Naive thymus-derived CD8-positive, alpha-beta T cell (primary cell): ENCODE measurements around the gene KBTBD13. TPM values are rescaled to one million over a fixed set of nuclear protein-coding genes. Genes with fewer than 3 reads are reported as not detected.
"Not testable (repeated sequence)": the region's sequence is repeated elsewhere in the genome, so short reads cannot be mapped to it uniquely, and the experiment has no call there.

Experiments
- ATAC-seq, 2 donors: fragments of 150-1000 bp; cut with Tn5 transposase in 1 of 2; sonication (Bioruptor Pico), chemical (Tn5 transposase) in 1 of 2; 1 replicate in 1 of 2; 2 replicates in 1 of 2; pipeline ENCODE4 v1.10.0; 2021; ENCODE audit warnings: mild to moderate bottlenecking in 2 of 2, moderate library complexity in 2 of 2
- POLR2A ChIA-PET: fragments of 350-600 bp; sonication (Branson Sonifier 250); formaldehyde crosslinking; loops from one replicate; lab custom pipeline; 2021; ENCODE audit warnings: antibody characterized with exemption; lab: Charles Lee
- DNase-seq, 10 donors: peaks; one replicate each; pipeline versions ENCODE4 v3.0.0 to v3.0.0-alpha.2; 2020 to 2022
- H3K27ac Mint-ChIP-seq, 10 donors: one replicate each; pipeline ENCODE4 v1.8.0; 2020 to 2022; ENCODE audit warnings: mild to moderate bottlenecking in 10 of 10, mixed read lengths in 10 of 10, moderate library complexity in 4 of 10, inconsistent platforms in 1 of 10
- H3K27me3 Mint-ChIP-seq, 5 donors: one replicate each; pipeline ENCODE4 v1.8.0; 2021 to 2022; ENCODE audit warnings: mixed read lengths in 5 of 5
- H3K36me3 Mint-ChIP-seq, 3 donors: one replicate each; pipeline ENCODE4 v1.8.0; 2020 to 2022; ENCODE audit warnings: mixed read lengths in 3 of 3, mild to moderate bottlenecking in 2 of 3, inconsistent platforms in 1 of 3
- H3K4me1 Mint-ChIP-seq, 4 donors: one replicate each; pipeline ENCODE4 v1.8.0; 2021 to 2022; ENCODE audit warnings: mixed read lengths in 4 of 4
- H3K4me3 Mint-ChIP-seq, 10 donors: one replicate each; pipeline ENCODE4 v1.8.0; 2020 to 2022; ENCODE audit warnings: mild to moderate bottlenecking in 10 of 10, mixed read lengths in 10 of 10, moderate library complexity in 6 of 10, inconsistent platforms in 1 of 10
- H3K9me3 Mint-ChIP-seq, 9 donors: one replicate each; pipeline ENCODE4 v1.8.0; 2020 to 2022; ENCODE audit warnings: mixed read lengths in 9 of 9, mild to moderate bottlenecking in 3 of 9, inconsistent platforms in 1 of 9, moderate library complexity in 1 of 9
- polyA plus RNA-seq, 3 donors: library from polyadenylated mRNA; unstranded; fragments of 300-500 nt; fragmentation: Illumina TruSeq; gene quantifications; one replicate each; pipeline ENCODE4 v1.2.3, GENCODE V29; 2021
- total RNA-seq, 8 experiments: library from RNA in 2 of 8; stranded (reverse) in 2 of 8; gene quantifications; one replicate each; pipeline ENCODE4 v1.2.3 and lab custom pipeline; 2021 to 2026

The KBTBD13 gene
- total and polyA plus RNA-seq, 5 experiments from 2014 or later, result not detected

DNA sequence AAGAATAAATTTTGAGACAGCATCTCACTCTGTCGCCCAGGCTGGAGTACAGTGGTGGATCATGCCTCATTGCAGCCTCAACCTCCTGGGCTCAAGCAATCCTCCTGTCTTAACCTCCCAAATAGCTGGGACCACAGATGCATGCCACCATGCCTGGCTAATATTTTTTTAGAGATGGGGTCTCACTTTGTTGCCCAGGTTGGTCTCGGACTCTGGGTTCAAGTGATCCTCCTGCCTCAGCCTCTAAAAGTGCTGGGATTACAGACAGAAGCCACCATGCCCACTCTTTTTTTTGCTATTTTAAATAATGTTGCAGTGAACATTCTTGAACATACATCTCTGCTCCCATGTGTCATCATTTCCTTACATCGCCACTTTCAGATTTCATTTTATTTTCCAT is 38.1 kb upstream of the KBTBD13 start:
- no peak for DNase-seq
- H3K4me1 Mint-ChIP-seq, result peaks cover 0 to 6% (median 4%) of the 10 kb centered on the region in 4 donors
- no peaks in the 10 kb centered on the region for H3K9me3 Mint-ChIP-seq
- POLR2A ChIA-PET, result no interaction called here
- ATAC-seq, result no peak
- H3K4me3 Mint-ChIP-seq, result no peak overlapping the region
- H3K36me3 Mint-ChIP-seq, result no peaks in the 10 kb centered on the region
- H3K27me3 Mint-ChIP-seq, result peaks cover 0 to 8% (median 0%) of the 10 kb centered on the region in 5 donors
- no peak overlapping the region for H3K27ac Mint-ChIP-seq

DNA sequence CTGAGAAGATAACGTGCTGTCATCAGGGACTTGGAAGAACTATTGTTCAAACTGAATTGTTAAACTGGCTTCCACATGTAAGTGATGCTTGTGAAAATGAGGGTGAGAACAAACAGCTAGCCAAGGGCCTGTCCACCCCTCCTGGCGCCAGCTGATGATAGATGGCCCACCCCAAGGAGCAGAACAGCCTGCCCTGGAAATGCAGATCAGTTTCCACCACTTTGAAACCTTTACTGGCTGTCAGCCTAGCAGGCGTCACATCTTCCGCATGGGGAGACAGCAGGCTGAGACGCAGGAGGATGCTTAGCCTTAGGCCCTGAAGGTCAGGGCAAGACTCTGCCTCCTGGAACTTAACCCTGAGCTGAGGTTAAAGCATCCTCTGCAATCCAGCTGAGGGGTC is 37.7 kb upstream of the KBTBD13 start:
- peaks cover 0 to 8% (median 0%) of the 10 kb centered on the region in 5 donors for H3K27me3 Mint-ChIP-seq
- no peak overlapping the region for H3K27ac Mint-ChIP-seq
- H3K9me3 Mint-ChIP-seq, result no peaks in the 10 kb centered on the region
- H3K36me3 Mint-ChIP-seq, result no peaks in the 10 kb centered on the region
- POLR2A ChIA-PET, result no interaction called here
- DNase-seq, result no peak
- no peak for ATAC-seq
- peaks cover 0 to 2% (median 0%) of the 10 kb centered on the region in 4 donors for H3K4me1 Mint-ChIP-seq
- H3K4me3 Mint-ChIP-seq, result no peak overlapping the region

DNA sequence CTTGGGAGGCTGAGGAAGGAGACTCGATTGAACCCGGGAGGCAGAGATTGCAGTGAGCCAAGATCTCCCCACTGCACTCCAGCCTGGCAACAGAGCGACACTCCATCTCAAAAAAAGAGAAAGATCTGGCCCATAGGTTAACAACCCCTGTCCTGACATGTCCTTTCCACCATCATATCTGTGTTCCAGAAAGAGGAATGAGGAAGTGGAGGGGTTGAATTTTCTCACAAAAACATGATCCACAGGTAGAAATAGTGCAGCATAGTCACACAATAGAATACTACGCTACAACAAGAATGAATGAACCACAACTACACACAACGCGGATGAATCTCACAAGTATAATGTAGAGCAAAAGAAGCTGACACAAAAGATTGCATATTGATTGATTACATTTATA is 36.1 kb upstream of the KBTBD13 start:
- H3K4me1 Mint-ChIP-seq, result no peaks in the 10 kb centered on the region
- DNase-seq (no peak), ATAC-seq (no peak)
- H3K4me3 Mint-ChIP-seq, result no peak overlapping the region
- H3K36me3 Mint-ChIP-seq, result no peaks in the 10 kb centered on the region
- H3K27ac Mint-ChIP-seq, result peak overlapping the region in 1 of 10 donors; percentile 56
- POLR2A ChIA-PET, result no interaction called here
- peaks cover 0 to 8% (median 5%) of the 10 kb centered on the region in 5 donors for H3K27me3 Mint-ChIP-seq
- H3K9me3 Mint-ChIP-seq, result no peaks in the 10 kb centered on the region

DNA sequence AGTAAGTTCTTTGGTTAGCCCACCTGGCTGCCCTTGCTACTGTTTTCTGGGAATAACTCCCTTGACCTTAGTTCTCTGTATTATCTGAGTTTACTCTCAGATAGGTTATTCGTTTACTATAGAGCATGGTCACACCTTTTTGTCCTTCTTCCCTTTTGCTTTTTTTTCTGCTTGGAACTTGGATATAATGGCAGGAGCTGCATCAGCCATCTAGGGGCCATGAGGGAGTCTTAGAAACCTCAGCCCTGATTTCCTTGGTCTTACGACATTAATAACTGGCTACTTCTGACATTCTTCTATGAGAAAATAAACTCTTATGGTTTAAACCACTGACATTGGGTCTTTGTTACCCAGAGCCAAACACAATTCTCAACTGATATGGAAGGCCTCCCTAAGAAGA is 34.8 kb upstream of the KBTBD13 start:
- H3K27ac Mint-ChIP-seq, result no peak overlapping the region

DNA sequence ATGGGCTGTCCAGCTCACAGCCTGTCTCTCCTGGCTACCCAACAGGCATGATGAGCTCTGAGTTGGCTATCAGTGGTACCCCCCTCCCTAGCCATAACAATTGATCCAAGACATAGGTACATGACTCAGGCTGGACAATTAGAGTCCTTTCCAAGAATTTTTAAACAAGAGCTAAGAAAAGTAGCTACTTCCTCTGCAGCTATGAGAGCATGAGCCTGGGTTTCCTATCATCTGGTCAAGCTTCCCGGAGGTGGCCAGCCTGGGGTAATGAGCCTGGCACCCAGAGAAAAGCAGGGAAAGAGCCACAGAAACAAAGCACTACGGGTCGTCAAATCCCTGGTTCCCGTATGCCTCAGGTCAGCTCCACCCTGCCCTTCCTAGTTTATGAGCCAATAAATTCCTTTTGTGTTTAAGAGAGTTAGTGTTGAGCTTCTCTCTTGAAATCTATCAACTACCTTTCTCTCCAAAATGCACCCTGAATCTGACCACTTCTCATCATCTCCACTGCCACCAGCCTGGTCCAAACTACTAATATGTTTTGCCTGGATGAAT is 33.7 kb upstream of the KBTBD13 start:
- DNase-seq (no peak), ATAC-seq (no peak)
- H3K27me3 Mint-ChIP-seq, result peaks cover 0 to 8% (median 5%) of the 10 kb centered on the region in 5 donors
- POLR2A ChIA-PET, result interaction anchor here (0.5 kb wide), 1 partner anchor 803 kb away, joined by 3 read pairs; no protein-coding TSS in a partner anchor
- H3K27ac Mint-ChIP-seq, result no peak overlapping the region
- H3K9me3 Mint-ChIP-seq, result no peaks in the 10 kb centered on the region
- H3K4me1 Mint-ChIP-seq, result no peaks in the 10 kb centered on the region
- H3K36me3 Mint-ChIP-seq, result no peaks in the 10 kb centered on the region
- no peak overlapping the region for H3K4me3 Mint-ChIP-seq

More for the DNA sequence above, 34.8 kb upstream of the KBTBD13 start:
- H3K27me3 Mint-ChIP-seq, result peaks cover 0 to 8% (median 5%) of the 10 kb centered on the region in 5 donors
- DNase-seq (no peak), ATAC-seq (no peak)
- no peaks in the 10 kb centered on the region for H3K36me3 Mint-ChIP-seq
- no peaks in the 10 kb centered on the region for H3K4me1 Mint-ChIP-seq
- POLR2A ChIA-PET, result interaction anchor here (0.5 kb wide), 1 partner anchor 9 kb away, joined by 11 read pairs; no protein-coding TSS in a partner anchor
- no peaks in the 10 kb centered on the region for H3K9me3 Mint-ChIP-seq
- no peak overlapping the region for H3K4me3 Mint-ChIP-seq

DNA sequence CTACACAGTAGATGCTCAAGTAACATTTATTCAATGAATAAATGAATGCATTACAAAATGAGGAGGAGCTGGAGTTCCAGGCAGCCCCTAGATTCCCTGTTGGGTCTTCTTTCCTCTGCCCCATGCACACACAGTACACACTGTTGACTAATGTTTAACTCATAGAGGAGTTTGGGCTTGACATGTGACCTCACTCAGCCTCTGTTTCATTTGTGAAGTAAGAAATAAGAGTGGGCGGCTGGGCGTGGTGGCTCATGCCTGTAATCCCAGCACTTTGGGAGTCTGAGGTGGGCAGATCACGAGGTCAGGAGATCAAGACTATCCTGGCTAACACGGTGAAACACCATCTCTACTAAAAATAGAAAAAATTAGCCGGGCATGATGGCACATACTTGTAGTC is 32.3 kb upstream of the KBTBD13 start:
- not testable (repeated sequence) for H3K9me3 Mint-ChIP-seq, H3K36me3 Mint-ChIP-seq, H3K27ac Mint-ChIP-seq, ATAC-seq, DNase-seq, H3K27me3 Mint-ChIP-seq, H3K4me3 Mint-ChIP-seq, H3K4me1 Mint-ChIP-seq
- POLR2A ChIA-PET, result interaction anchor here (0.6 kb wide), 1 partner anchor 1523 kb away, joined by 3 read pairs; no protein-coding TSS in a partner anchor

DNA sequence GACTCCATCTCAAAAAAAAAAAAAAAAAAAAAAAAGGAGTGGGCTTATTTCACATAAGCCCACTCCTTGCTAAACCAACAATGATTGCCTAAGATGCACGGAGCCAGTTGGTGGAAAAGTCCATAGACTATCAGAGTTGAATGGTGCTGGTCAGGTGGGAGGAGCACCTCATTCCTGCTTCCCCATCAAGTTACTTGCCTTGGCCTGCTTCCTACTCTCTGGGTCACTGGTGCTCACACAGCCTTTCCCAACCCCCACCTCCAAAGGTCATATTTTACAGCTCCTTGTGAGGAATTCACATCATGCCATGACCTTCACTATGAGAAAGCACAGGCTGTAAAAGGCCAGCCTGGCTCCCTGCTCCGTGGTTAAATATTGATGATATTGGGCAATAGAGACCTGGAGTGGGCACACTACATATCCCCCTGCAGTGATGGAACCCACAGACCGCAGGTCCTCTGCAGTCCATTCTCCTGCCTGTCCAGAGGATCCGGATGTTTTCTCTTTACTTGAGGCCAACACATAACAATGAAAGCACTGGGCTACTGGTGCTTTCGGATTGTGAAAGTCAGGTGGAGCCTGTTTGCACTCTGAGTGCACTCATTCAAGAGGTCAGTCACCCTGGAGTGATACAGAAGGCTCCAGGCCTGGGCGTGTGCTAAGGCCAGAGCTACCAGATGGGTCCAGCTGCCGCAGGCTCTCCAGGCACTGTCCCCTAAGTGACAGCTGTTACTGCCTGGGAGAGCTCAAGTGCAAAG is 31.6 kb upstream of the KBTBD13 start, which contains the start of gene SLC51B:
TSS of gene SLC51B (plus strand) at position 664 of the 758 bp plus-strand sequence. CDS start 4,618 bp downstream, outside the sequence.
- Mint-ChIP-seq H3K4me3 (no peak within 1 kb of the TSS), H3K27ac (no peak within 1 kb of the TSS), H3K4me1 (peaks cover 6 to 10% (median 8%) of the 10 kb centered on the region in 4 donors), H3K9me3 (no peaks in the 10 kb centered on the region), H3K27me3 (peaks cover 0 to 8% (median 5%) of the 10 kb centered on the region in 5 donors), H3K36me3 (no peaks in the 10 kb centered on the region)
- POLR2A ChIA-PET, result interaction anchor here (0.6 kb wide), 1 partner anchor 1524 kb away, joined by 3 read pairs; no protein-coding TSS in a partner anchor
- no peak for ATAC-seq
- no peak for DNase-seq

DNA sequence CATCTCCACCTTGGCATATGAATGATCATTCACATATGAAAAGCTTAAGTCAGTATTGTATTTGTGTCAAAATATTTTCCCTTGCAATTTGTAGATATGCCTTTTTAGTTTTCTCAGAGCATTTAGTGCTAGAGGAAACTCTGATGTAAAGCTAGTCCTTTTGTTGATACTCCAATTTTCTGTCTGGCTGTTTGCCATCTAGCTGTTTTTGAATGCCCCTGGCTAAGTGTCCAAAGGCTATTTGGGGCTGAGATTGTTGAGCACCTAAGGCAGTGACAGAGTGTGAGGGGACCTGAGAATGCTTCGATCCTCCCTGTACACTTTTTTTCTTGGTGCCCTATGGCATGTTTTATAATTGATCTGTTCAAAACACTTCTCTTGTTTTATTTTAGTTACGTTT is 28.3 kb upstream of the KBTBD13 start:
- Mint-ChIP-seq H3K27me3 (peaks cover 0 to 5% (median 0%) of the 10 kb centered on the region in 5 donors), H3K4me1 (peaks cover 10 to 14% (median 13%) of the 10 kb centered on the region in 4 donors), H3K4me3 (no peak overlapping the region), H3K36me3 (no peaks in the 10 kb centered on the region), H3K9me3 (no peaks in the 10 kb centered on the region), H3K27ac (no peak overlapping the region)
- ATAC-seq (no peak), DNase-seq (no peak)
- POLR2A ChIA-PET, result no interaction called here

DNA sequence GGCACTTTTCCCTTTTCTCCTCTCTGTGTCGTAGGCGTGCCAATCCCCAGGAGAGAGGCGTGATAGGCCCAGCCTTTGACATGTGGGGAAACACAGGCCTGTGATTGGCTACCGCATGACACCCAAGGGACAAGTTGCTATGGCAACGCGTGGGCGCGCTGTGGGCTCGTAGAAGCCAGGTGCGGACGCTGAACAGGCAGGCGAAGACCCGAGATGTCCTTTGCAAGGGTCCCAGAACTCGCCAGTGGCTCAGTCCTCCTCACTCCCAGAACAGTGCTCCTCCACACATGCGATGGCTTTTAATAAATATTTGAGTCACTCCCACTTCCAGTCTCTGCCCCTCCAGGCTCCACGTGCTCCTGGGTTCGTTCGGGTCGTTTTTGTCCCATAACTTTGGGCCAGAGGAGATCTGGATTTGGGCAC is 27.1 kb upstream of the KBTBD13 start:
- peak; percentile 99 to 100 for ATAC-seq
- peaks cover 10 to 14% (median 13%) of the 10 kb centered on the region in 4 donors for H3K4me1 Mint-ChIP-seq
- POLR2A ChIA-PET, result no interaction called here
- peak; percentile 71 to 93 (median 84) for DNase-seq
- H3K27me3 Mint-ChIP-seq, result peaks cover 0 to 5% (median 0%) of the 10 kb centered on the region in 5 donors
- peak overlapping the region in 7 of 10 donors; percentile 73 to 95 (median 82) for H3K27ac Mint-ChIP-seq
- H3K9me3 Mint-ChIP-seq, result no peaks in the 10 kb centered on the region
- peak overlapping the region; percentile 57 to 83 (median 69) for H3K4me3 Mint-ChIP-seq
- no peaks in the 10 kb centered on the region for H3K36me3 Mint-ChIP-seq

DNA sequence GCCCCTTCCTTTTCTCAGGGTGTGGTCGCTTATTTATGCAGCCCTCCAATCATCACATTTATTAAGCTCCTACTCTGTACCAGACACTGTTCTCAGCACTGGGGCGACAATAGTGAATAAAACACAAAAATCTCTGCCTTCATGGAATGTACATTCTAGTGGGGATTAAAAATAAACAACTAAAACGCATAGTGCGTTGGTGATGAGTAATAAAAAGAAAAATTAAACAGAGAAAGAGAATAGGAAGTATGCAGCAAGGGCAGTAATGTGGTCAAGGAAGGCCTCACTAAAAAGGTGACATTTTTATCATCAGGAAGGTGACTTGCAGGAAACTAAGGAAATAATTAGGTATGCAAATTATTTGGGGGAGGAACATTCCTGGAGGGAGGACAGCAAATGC is 26.3 kb upstream of the KBTBD13 start:
- ATAC-seq, result no peak
- Mint-ChIP-seq H3K4me1 (peaks cover 10 to 14% (median 13%) of the 10 kb centered on the region in 4 donors), H3K36me3 (no peaks in the 10 kb centered on the region), H3K27me3 (no peaks in the 10 kb centered on the region), H3K4me3 (peak overlapping the region in 9 of 10 donors; percentile 31 to 83 (median 65)), H3K27ac (peak overlapping the region in 3 of 10 donors; percentile 57 to 95 (median 77)), H3K9me3 (no peaks in the 10 kb centered on the region)
- POLR2A ChIA-PET, result interaction anchor here (0.7 kb wide), 1 partner anchor 9 kb away, joined by 11 read pairs; no protein-coding TSS in a partner anchor
- DNase-seq, result no peak

DNA sequence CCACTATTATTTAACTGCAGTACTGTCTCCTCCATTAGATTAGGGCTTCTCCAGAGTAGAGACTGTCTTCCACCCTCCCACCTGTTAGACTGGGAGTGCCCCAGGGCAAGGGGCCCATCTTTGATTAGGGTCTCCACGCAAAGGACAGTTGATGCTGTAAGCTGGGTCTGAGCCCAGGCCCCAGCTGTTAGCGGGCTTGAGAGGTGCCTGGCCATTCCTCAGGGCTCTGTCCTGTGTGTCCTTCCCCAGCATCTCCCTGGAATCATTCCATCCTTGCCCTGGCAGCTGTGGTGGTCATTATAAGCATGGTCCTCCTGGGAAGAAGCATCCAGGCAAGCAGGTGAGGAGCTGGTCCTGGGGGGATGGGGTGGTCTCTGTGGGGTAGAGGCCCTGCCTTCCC is 25.3 kb upstream of the KBTBD13 start:
- ATAC-seq (no peak), DNase-seq (no peak)
- peaks cover 0 to 4% (median 0%) of the 10 kb centered on the region in 5 donors for H3K27me3 Mint-ChIP-seq
- no peaks in the 10 kb centered on the region for H3K9me3 Mint-ChIP-seq
- peak overlapping the region in 3 of 10 donors; percentile 46 to 70 (median 53) for H3K27ac Mint-ChIP-seq
- H3K4me3 Mint-ChIP-seq, result peak overlapping the region in 1 of 10 donors; percentile 22
- H3K4me1 Mint-ChIP-seq, result peaks cover 10 to 18% (median 14%) of the 10 kb centered on the region in 4 donors
- POLR2A ChIA-PET, result no interaction called here
- H3K36me3 Mint-ChIP-seq, result no peaks in the 10 kb centered on the region

DNA sequence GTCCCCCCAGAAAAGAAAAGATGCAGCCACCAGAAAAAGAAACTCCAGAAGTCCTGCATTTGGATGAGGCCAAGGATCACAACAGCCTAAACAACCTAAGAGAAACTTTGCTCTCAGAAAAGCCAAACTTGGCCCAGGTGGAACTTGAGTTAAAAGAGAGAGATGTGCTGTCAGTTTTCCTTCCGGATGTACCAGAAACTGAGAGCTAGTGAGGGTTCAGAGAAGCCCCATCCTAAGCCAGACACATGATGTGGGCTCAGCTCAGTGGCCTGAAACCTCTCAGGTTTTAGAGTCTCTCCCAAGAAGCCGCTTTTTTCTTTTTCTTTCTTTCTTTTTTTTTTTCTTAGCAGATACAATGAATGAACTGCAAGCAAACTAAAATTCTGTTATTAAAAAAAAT is 23.6 kb upstream of the KBTBD13 start:
- POLR2A ChIA-PET, result no interaction called here
- no peaks in the 10 kb centered on the region for H3K36me3 Mint-ChIP-seq
- no peak for ATAC-seq

More for the DNA sequence above, 23.6 kb upstream of the KBTBD13 start:
- Mint-ChIP-seq H3K4me1 (peaks cover 10 to 18% (median 14%) of the 10 kb centered on the region in 4 donors), H3K4me3 (no peak overlapping the region), H3K27ac (no peak overlapping the region), H3K27me3 (peaks cover 0 to 6% (median 0%) of the 10 kb centered on the region in 5 donors), H3K9me3 (no peaks in the 10 kb centered on the region)
- no peak for DNase-seq
